ENCODE data around the gene APBB2. TPM values are rescaled to one million over a fixed set of nuclear protein-coding genes. Genes with fewer than 3 reads are reported as not detected.
"Not testable (repeated sequence)": the region's sequence is repeated elsewhere in the genome, so short reads cannot be mapped to it uniquely, and the experiment has no call there.

The APBB2 gene
- total RNA-seq, 1 experiment from 2014 or later: 34.4 TPM

- DNase-seq (ENCODE audit: extremely low read depth, low read depth): no peak
Observed at GRCh38 chr4:41070516-41071281, 143.6 kb downstream of the APBB2 start.

- no peak for DNase-seq (ENCODE audit: extremely low read depth, low read depth)
Observed at GRCh38 chr4:41069838-41070237, 144.5 kb downstream of the APBB2 start.

- no peak for DNase-seq (ENCODE audit: extremely low read depth, low read depth)
Observed at GRCh38 chr4:41069257-41069656, 145.1 kb downstream of the APBB2 start.

GRCh38 chr4:41067369-41067768 is 147.0 kb downstream of the APBB2 start:
- DNase-seq (ENCODE audit: extremely low read depth, low read depth): no peak

- DNase-seq (ENCODE audit: extremely low read depth, low read depth): no peak
Observed at GRCh38 chr4:41066049-41066448, 148.3 kb downstream of the APBB2 start.

- DNase-seq (ENCODE audit: extremely low read depth, low read depth): no peak
Observed at GRCh38 chr4:41065434-41066006, 148.8 kb downstream of the APBB2 start.

- no peak for DNase-seq (ENCODE audit: extremely low read depth, low read depth)
Observed at GRCh38 chr4:41064953-41065352, 149.4 kb downstream of the APBB2 start.

GRCh38 chr4:41061482-41062185 is 152.7 kb downstream of the APBB2 start:
- DNase-seq (ENCODE audit: extremely low read depth, low read depth): no peak

- no peak for DNase-seq (ENCODE audit: extremely low read depth, low read depth)
Observed at GRCh38 chr4:41060352-41061334, 153.7 kb downstream of the APBB2 start.

GRCh38 chr4:41059411-41059810 is 154.9 kb downstream of the APBB2 start:
- not testable (repeated sequence) for DNase-seq (ENCODE audit: extremely low read depth, low read depth)

GRCh38 chr4:41058426-41058825 is 155.9 kb downstream of the APBB2 start:
- DNase-seq (ENCODE audit: extremely low read depth, low read depth): no peak

- DNase-seq (ENCODE audit: extremely low read depth, low read depth): no peak
Observed at GRCh38 chr4:41057467-41057866, 156.9 kb downstream of the APBB2 start.

GRCh38 chr4:41052287-41052686 is 162.1 kb downstream of the APBB2 start:
- DNase-seq (ENCODE audit: extremely low read depth, low read depth): no peak

GRCh38 chr4:41050880-41051775 is 163.2 kb downstream of the APBB2 start:
- no peak for DNase-seq (ENCODE audit: extremely low read depth, low read depth)

- no peak for DNase-seq (ENCODE audit: extremely low read depth, low read depth)
Observed at GRCh38 chr4:41050116-41050515, 164.2 kb downstream of the APBB2 start.

- DNase-seq (ENCODE audit: extremely low read depth, low read depth): not testable (repeated sequence)
Observed at GRCh38 chr4:41049176-41049575, 165.2 kb downstream of the APBB2 start.

GRCh38 chr4:41044791-41045190 is 169.6 kb downstream of the APBB2 start:
- DNase-seq (ENCODE audit: extremely low read depth, low read depth): no peak

GRCh38 chr4:41044165-41044564 is 170.2 kb downstream of the APBB2 start:
- DNase-seq (ENCODE audit: extremely low read depth, low read depth): no peak

GRCh38 chr4:41043465-41043864 is 170.9 kb downstream of the APBB2 start:
- DNase-seq (ENCODE audit: extremely low read depth, low read depth): no peak

- DNase-seq (ENCODE audit: extremely low read depth, low read depth): no peak
Observed at GRCh38 chr4:41041551-41041950, 172.8 kb downstream of the APBB2 start.
